Measurements from ENCODE around the gene EIF5.

Gene EIF5

GRCh38 chr14:103311171-103311997, 22.7 kb upstream of the EIF5 start:
- no peak for DNase-seq

GRCh38 chr14:103312006-103312635, 21.9 kb upstream of the EIF5 start:
- no peak for DNase-seq

GRCh38 chr14:103313704-103314103, 20.3 kb upstream of the EIF5 start:
- DNase-seq, result no peak

GRCh38 chr14:103314496-103315277, 19.4 kb upstream of the EIF5 start:
- no peak for DNase-seq

- no peak for DNase-seq
Observed at GRCh38 chr14:103315351-103315911, 18.6 kb upstream of the EIF5 start.

GRCh38 chr14:103315941-103316340, 18.1 kb upstream of the EIF5 start:
- no peak for DNase-seq

- no peak for DNase-seq
Observed at GRCh38 chr14:103316721-103317121, 17.3 kb upstream of the EIF5 start.

GRCh38 chr14:103317251-103317650, 16.8 kb upstream of the EIF5 start:
- DNase-seq, result no peak

- no peak for DNase-seq
Observed at GRCh38 chr14:103317976-103318580, 16.0 kb upstream of the EIF5 start.

GRCh38 chr14:103318750-103319419, 15.2 kb upstream of the EIF5 start:
- no peak for DNase-seq

GRCh38 chr14:103319422-103319821, 14.6 kb upstream of the EIF5 start:
- no peak for DNase-seq

- DNase-seq, result no peak
Observed at GRCh38 chr14:103326078-103326477, 8.0 kb upstream of the EIF5 start.

GRCh38 chr14:103328941-103329340, 5.1 kb upstream of the EIF5 start:
- DNase-seq, result no peak

- DNase-seq, result no peak
Observed at GRCh38 chr14:103329401-103330347, 4.4 kb upstream of the EIF5 start.

- DNase-seq, result no peak
Observed at GRCh38 chr14:103330536-103330935, 3.5 kb upstream of the EIF5 start.

GRCh38 chr14:103332143-103332919, 1.7 kb upstream of the EIF5 start:
- DNase-seq, result no peak

- peak; percentile 80 for DNase-seq
Observed at GRCh38 chr14:103334644-103335622, 896 bp downstream of the EIF5 start.

GRCh38 chr14:103336191-103336590, 2.2 kb downstream of the EIF5 start:
- no peak for DNase-seq

GRCh38 chr14:103337794-103338193, 3.8 kb downstream of the EIF5 start:
- DNase-seq, result no peak

Data from activated T-cell treated with anti-CD3 and anti-CD28 coated beads, Interleukin-2, amount 50 U/mL, for 1 hour (primary cell).